Renal cortical epithelial cell (primary cell): ENCODE results near the gene LRP1. TPM values are rescaled to one million over a fixed set of nuclear protein-coding genes. Genes with fewer than 3 reads are reported as not detected.
"Not testable (repeated sequence)": the region's sequence is repeated elsewhere in the genome, so short reads cannot be mapped to it uniquely, and the experiment has no call there.

Experiments
- DNase-seq: peaks from one replicate; pipeline ENCODE4 v3.0.0-alpha.2; 2011; ENCODE audit warnings: low read depth
- total RNA-seq: library from RNA; depleted of rRNA; stranded (reverse); fragments of >200 nt; gene quantifications from 2 replicates; pipeline ENCODE4 v1.2.3, GENCODE V29; 2014

The LRP1 gene
- total RNA-seq, 1 donor from 2014 or later, result 157 TPM

DNA sequence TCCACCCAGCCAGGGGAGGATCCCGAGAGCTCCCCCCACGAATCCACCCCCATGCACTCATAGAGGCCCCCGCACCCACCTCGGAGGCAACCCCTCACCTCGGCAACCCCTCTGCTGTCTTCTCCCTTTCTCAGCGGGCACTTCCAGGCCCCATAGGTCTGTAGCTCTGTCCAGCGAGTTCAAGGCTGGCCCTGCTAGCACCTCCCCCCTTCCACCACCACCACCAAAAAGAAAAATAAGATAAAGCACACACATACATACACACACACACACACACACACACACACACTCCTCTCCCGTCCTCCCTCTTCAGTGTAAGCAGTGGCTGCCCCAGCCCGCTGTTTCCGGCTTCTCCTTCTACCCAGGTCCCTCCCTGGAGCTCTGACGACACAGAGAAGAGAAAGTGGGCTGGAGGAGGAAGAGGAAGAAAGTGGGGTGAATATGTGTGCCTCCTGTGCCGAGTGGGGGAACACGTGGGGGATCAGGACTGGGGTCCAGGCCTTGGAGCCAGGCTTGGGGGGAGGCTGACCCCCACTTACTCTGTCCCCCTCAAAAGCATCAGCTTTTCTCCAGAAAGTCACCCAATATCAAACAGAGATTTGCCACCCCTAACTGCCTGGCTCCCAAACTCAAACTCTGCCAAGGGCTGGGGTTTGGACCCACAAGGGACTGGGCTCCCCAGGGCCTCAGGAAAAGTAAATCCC, 17.1 kb upstream of the LRP1 start, which contains the start of gene STAT6:
Gene STAT6 (minus strand): TSS at position 332 of the 704 bp plus-strand sequence. CDS start 3,084 bp downstream, outside the sequence.
- DNase-seq, result peak; percentile 71

DNA sequence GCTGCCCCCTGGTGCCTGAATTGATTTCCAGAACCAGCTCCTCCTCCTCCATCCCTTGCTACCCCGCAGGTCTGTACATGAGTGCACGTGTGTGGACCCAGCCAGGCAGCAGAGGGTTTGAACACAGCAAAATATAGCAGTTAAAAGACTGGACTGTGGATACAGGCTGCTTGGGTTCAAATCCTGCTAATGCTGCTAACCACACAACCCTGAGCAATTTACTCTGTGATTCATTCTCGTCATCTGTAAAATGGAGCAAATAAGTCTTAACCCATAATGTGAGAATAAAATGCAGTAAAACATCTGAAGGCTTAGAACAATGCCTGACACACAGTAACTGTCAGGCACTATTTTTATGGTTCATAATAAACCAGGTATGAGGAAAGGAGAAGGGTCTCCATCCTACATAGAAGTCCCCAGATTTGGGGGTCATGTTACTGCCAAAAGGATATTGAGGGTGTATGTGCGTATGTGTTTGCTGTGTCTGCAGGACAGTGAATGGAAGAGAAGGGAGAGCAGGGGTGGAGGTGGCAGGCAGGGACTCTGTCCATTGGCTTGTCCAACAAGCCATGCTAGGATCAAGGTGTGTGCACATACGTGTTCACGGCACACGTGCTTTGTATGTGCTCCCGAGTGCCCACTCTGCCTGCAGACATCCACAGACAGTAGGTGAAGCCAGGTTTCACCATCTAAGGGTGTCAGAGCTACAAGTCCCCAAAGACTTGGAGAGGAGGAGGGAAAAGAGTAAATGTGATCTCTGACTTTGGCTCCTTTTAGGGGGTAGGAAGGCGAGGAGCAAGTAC, 15.6 kb upstream of the LRP1 start:
- DNase-seq, result no peak

DNA sequence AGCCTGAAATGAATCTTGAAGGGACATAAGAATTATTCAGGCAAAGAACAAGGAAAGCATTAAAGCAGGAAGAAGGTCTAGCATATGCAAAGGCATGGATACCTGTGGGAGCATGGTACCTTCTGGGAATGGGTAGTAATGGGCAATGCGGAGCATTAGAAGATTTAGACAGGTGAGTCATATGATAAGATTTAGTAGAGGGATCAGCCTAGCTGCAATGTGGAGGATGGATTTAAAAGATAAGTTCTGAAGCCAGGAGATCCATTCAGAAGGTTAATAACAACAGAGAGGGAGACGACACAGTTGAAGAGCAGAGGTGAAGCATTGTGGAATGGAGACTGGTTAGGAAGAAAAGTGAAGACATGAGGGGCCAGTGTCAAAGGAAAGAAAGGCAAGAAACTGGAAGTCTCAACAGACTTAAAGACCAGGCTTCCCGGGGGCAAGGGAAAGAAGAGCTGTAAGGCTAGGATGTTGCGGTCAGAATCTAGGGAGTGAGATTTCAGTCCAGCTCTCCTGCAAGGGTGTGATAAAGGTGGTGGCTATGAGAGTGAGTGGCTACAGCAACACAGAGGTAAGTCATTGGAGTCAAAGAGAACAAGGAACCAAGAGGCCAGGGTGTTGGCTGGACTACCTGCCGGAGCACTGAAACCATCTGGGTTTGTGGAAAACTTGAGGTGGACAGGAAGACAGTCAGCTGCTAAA, 11.6 kb upstream of the LRP1 start:
- DNase-seq, result no peak

DNA sequence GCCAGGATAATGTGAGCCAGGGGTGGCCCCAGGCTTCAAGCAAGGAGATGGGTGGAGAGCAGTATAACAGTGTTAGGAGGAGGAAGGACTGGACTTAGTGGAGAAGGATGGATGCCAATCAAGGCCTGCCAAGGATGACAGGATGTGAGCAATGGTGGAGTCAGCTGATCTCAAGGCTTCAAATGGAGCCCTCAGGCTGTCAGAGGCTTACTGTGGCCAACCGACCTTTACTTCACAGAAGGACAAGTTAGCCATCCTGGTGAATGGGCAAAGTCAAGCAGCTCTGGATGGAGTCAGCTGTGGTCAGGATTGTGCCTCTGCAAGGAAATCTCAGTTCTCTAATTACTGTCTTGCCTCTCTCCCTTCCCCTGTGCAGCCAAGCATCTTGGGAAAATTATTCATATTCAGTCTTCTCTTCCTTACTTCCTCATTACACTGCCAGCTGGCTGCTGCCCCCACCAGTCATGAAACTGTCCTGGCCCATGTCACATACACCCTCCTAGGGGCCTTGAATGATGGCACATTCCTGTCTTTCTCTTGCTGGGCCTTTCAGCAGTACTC, 9.5 kb upstream of the LRP1 start:
- DNase-seq, result peak; percentile 66

DNA sequence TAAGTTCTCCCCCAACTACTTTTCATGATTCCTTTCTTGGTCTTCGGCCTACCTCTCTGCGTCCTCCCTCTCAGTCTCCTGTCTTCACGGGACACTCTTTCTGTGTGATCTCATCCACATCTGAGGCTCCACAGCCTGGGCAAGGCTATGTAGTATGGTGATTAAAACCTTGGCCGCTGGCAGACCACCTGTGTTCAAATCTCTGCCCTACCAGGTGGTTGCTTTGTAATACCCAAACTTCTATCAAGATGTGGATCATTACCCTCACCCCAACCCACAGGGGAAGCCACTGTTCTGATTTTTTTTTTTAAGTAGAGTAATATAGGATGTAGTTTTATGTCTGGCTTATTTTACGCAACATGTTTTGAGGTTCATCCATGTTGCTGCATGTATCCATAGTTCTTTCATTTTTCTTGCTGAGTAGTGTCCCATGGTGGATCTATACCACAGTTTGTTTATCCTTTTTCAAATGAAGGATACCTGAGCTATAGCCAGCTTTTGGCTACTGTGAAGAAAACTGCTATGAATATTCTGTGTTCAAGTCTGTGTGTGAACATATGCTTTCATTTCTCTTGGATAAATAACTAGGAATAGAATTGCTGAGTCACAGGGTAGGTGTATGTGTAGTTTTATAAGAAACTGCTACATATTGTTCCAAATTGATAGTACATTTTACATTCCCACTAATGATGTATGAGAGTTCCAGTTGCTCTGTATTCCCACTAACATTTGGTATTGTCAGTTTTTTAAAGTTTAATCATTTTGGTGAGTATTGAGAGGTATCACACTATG, 8.8 kb upstream of the LRP1 start:
- DNase-seq, result no peak

DNA sequence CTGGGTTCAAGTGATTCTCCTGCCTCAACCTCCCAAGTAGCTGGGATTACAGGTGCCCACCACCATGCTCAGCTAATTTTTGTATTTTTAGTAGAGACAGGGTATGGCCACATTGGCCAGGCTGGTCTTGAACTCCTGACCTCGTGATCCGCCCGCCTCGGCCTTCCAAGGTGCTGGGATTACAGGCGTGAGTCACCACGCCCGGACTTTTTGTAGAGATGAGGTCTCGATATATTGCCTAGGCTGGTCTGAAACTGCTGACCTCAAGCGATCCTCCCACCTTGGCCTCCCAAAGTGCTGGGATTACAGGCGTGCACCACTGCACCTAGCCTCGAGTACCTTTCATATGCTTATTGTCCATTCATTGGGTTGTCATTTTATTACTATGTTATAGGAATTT, 7.6 kb upstream of the LRP1 start:
- DNase-seq, result not testable (repeated sequence)

DNA sequence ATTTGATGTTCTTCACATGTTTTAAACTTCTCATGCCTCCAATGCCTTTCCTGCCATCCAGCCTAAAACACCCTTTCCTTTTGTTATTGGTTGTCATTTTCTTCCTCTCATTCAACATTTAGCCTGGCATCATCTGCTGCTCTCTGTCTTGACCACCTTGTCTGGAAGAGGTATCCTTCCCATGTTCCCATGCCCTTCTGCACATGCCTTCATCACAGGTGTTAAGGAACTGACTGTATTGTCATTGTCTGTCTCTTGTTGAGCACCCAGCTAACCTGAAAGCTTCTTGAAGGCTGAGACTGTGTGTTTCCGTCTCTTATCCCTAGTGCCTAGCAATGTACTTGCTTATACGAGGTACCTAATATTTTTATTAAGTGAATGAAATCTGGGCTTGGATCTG, 4.5 kb upstream of the LRP1 start:
- DNase-seq, result no peak

DNA sequence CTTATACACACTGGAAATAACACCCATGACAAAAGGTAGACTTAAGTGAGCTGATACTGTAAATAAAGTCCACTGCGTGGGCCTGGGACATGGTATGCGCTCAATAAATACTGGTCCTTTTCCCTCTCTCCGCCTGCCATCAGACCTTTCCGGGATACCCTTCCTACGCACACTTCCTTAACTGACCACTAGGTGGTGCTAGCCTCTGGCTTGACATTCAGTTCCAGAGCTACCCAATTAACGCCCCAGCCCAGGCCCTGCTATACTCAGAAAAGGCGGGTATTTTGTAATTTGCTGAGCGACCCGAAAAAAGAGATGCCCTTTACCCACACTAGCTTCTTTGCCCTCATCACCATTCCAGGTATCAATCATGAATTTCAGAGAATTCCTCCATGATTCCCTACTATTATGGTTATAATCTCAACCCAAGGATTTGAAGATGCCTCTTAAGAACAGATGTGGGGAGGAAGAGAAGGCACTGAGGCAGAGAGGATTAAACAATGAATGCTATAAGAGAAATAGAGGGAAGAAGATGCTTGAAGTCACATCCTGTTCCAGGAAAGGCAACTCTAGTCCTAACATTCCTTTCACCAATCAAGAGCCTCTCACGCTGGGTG, 3.9 kb upstream of the LRP1 start:
- DNase-seq, result peak; percentile 47

DNA sequence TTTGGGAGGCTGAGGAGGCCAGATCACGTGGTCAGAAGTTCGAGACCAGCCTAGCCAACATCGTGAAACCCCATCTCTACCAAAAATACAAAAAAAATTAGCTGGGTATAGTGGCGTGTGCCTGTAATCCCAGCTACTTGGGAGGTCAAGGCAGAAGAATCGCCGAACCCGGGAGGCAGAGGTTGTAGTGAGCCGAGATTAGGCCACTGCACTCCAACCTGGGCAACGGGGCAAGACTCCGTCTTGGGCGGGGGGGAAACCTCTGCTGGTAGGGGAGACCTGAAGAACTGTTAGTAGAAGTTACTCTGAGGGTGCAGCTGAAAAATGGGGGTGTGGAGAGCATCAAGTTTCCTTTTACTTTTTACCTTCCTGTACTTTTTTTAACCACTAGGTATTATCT, 2.2 kb upstream of the LRP1 start:
- no peak for DNase-seq

DNA sequence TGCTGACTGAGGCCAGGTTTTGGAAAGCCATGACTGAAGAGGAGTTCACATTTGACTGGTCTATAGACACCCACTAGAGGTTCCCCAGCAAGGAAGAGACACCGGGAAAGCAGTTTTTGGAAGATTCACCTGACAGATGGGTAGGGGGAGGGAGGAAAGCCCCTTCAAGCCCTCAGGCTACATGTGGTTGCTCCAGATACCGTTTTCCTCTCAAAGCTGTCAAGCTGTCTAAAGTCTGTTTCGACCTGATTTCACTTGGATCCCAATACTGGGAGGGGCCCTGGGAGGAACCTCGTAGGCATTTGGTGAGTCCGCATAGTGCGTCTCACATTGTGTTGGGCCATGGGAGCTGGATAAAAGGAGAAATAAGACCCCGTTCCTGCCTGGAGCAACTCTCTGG, 1.7 kb upstream of the LRP1 start:
- no peak for DNase-seq

DNA sequence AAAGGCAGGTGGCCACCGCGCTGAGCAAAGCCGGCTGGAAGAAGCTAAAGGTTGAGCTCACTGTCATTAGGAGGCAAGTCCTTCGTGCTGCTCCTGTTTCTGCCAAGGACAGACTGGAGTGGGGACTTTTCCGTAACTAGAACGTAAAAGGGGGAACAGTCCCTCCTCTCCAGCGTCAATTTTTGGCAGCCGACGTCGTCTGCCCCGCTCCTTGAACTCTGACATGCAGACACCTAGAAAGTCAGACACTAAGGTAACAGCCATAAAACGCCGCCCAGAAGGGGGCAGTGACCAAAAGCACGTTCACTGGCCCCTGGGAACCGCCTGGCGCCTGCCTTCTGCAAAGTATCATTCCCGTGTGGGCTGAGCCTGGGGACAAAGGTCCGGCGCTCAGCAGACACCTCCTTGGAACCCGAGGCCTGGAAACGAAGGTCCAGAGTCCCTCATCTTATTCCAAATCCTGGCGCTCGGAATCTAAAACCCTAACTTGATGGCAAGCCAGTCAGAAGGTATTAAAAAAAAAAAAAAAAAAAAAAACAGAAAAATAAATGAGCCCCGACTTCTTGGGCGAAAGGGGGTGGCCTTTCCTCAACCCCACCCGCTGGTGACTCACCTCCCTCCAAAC, 1.1 kb upstream of the LRP1 start:
- no peak for DNase-seq

DNA sequence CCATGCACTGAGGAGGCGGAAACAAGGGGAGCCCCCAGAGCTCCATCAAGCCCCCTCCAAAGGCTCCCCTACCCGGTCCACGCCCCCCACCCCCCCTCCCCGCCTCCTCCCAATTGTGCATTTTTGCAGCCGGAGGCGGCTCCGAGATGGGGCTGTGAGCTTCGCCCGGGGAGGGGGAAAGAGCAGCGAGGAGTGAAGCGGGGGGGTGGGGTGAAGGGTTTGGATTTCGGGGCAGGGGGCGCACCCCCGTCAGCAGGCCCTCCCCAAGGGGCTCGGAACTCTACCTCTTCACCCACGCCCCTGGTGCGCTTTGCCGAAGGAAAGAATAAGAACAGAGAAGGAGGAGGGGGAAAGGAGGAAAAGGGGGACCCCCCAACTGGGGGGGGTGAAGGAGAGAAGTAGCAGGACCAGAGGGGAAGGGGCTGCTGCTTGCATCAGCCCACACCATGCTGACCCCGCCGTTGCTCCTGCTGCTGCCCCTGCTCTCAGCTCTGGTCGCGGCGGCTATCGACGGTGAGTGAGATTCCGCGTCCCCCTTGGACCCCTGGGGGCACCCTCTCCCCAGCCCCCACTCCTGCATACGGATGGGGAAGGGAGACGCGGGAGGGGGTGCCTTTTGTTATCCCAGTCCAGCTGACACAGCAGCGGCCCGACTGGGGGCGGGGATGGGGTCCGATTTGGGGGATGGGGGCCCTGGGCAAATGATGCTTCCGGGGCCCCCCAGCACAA, 400 bp downstream of the LRP1 start:
- DNase-seq, result no peak

DNA sequence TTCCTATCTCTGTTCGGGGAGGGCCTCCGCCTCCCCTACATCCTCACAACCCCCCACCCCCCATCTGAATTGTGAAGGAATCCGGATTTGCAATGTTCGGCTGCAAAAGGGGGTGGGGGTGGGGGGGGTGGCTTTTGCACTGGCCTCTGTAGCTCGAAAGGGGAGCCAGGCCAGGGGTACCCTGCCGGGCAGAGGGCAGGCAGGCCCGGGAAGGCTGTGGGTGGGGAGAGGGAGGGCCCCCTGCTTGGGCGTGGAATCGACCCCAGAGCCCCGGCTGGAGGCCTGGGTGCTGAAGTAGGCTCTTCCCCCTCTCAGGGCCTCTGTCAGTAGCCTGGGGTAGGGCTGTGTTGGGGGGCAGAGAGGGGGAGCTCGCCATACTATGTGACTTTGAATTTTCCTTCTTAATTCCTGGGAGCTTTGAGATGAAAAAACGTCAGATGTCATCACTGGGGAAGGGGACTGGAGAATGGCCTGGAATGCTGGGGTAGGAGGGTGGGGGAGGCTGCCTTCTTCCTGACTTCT, 1.1 kb downstream of the LRP1 start:
- DNase-seq, result no peak

DNA sequence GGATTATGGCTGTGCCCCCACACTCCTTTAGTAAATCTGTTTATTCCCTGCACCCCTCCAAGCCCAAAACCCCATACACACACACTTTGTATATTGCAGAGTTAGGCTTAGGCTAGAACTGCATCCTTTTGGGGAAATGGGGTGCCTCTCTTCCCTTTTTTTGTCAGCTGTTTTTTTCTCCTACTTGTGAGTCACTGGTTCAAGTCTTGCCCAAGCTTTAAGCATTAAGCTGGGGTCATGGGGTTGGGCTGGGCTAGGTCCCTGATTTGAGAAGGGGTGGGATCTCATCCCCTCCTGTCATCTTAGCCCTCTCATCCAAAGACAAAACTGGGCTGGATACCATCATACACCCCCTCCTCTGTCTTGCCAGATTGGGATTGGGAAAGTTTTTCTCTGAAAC, 1.6 kb downstream of the LRP1 start:
- no peak for DNase-seq

DNA sequence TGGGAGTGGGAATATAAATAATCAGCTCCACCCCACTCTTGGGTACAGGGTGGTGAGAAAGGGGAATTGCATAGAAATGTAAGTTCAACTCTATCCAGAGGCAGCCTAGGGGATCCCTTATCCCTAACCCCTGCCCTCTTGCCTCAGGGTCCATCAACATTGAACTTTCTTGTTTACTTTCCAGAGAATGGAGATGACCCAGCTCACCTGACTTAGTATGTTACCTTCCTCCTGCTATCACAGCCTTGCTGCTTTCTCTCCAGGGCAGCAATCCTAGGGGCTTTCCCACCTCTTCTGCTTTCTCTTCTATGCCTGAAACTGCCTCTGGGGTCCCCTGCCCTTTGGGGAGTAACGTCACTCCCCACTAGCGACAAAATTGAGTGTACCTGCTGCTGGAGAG, 2.7 kb downstream of the LRP1 start:
- DNase-seq, result no peak

DNA sequence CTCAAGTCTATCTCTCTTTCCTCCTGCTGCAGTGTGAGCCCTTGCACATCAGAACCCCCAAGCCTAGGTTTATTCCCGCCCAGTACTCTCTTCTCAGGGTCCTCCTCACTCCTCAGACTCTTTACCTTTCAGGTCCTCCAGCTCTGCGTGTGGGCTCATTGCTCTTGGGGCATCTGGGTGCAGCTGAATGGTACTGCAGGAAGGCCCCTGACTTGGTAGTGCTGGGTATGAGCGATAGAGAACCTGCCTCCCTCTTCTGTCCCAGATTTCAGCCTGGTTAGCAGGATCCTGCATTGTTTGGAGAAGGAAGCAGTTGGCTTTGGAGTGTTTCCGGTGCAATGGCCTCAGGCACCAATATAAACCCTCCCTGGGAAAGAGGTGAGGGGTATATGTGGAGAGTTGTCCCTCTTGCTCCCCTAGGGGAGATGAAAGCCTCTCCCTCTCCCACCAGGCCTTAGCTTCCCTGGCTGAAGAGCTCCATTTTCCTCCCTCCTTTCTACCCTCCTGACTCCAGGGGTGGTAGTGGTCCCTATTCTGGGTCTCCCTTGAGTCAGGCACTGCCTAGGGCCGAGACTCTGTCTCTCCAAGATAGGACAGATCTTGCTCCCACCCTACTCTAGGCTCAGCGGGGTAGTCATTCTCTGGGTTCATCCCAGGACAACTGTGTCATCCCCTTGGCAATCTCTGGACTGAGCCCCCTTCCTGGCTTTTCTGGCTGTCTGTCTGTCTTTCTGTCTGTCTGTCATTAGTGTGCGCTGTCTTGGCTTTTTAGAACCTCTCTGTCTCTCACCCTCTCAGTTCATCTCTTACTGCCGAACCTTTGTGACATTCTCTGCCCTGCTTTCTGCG, 3.8 kb downstream of the LRP1 start:
- DNase-seq, result no peak

DNA sequence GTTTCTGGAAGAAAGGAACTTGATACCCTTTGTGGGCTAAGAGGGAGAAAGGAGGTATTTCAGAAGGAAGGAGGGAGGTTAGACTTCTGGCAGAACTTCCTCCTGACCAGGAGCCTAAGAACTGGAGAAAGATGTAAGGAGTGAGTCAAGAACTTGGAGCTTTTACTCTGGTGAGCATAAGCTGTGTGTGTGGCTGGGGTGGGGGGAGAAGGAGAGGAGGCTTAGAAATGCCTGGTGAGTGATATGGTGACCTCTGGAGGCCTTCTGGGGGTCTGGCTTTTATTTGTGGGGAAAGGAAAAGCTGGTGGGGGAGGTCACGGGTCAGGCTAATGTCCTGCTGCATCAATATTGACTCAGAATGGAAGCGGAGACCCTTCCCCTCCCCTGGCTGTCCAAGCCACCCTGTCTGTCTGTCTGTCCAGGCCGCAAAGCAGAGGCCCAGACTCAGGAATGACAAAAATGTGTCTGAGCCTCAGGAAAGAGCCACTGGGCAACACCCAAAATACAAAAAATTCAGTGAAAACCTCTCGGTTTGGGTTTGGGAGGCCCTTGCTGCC, 4.8 kb downstream of the LRP1 start:
- no peak for DNase-seq

DNA sequence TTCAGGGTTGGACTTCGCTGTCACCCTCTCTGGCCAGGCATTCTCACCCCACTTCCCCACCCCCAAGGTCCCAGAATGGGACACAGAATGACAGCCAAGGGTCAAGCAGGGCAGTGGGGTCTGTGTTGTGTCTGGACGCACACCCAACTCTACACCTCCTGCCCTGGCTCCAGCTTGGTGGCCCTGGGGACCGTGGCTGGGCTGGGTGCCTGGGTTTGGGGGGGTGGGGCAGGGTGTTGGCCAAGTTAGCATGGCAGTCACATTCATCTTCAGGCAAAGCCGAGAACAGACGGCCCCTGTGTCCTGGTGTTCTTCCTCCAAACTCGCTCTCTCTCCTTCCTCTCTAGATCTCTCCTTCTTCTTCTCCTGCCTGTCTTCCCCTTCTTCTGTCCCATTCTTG, 5.6 kb downstream of the LRP1 start:
- DNase-seq, result no peak
